Heart right ventricle (tissue), 16 donors: ENCODE measurements around the gene SBF2. TPM values are rescaled to one million over a fixed set of nuclear protein-coding genes. Genes with fewer than 3 reads are reported as not detected.

ENCODE experiments used
- ATAC-seq, 8 donors: fragments of 200-7000 bp; cut with Tn5 transposase; one replicate each; pipeline ENCODE4 v1.9.1; 2020; ENCODE audit warnings: mild to moderate bottlenecking in 8 of 8, moderate library complexity in 8 of 8, moderate number of reproducible peaks in 1 of 8
- DNase-seq, 2 donors: peaks; one replicate each; pipeline ENCODE4 v3.0.0-alpha.2; 2020
- H3K27ac ChIP-seq, 10 donors: fragments of 200-600 bp; sonication (generic) in 2 of 10; one replicate each; pipeline versions ENCODE4 v1.5.0 to v1.8.0; 2020 to 2022; ENCODE audit warnings: mild to moderate bottlenecking in 3 of 10
- H3K27me3 ChIP-seq, 7 donors: fragments of 200-600 bp; one replicate each; pipeline ENCODE4 v1.8.0; 2021 to 2022; ENCODE audit warnings: mild to moderate bottlenecking in 2 of 7
- H3K36me3 ChIP-seq, 9 donors: fragments of 200-600 bp; sonication (generic) in 1 of 9; one replicate each; pipeline versions ENCODE4 v1.5.0 to v1.8.0; 2020 to 2022; ENCODE audit warnings: mild to moderate bottlenecking in 2 of 9
- H3K4me1 ChIP-seq, 9 donors: fragments of 200-600 bp; sonication (generic) in 1 of 9; one replicate each; pipeline versions ENCODE4 v1.5.0 to v1.8.0; 2020 to 2022; ENCODE audit warnings: mild to moderate bottlenecking in 4 of 9
- H3K4me3 ChIP-seq, 10 donors: fragments of 200-600 bp; sonication (generic) in 2 of 10; one replicate each; pipeline versions ENCODE4 v1.5.0 to v1.8.0; 2020 to 2022; ENCODE audit warnings: mild to moderate bottlenecking in 7 of 10, moderate library complexity in 2 of 10
- H3K9me3 ChIP-seq, 11 donors: fragments of 200-600 bp in 10 of 11; sonication (generic) in 2 of 11; one replicate each; pipeline versions ENCODE4 v1.5.0 to v1.8.0; 2013 to 2022; ENCODE audit warnings: mild to moderate bottlenecking in 2 of 11, control low read depth in 1 of 11, moderate library complexity in 1 of 11
- CTCF ChIP-seq, 9 donors: fragments of 200-600 bp; sonication (generic) in 2 of 9; IDR thresholded peaks; one replicate each; pipeline versions ENCODE4 v1.5.0 to v1.8.0; 2021 to 2022; ENCODE audit warnings: antibody characterized with exemption in 9 of 9, mild to moderate bottlenecking in 5 of 9, moderate library complexity in 1 of 9
- WGBS, 2 donors: extraction: QIAGEN DNeasy Blood & Tissue Kit; methylation state at CpG; one replicate each; pipeline ENCODE4 v1.1.7; 2013; ENCODE audit warnings: inconsistent platforms in 1 of 2; 5-methylcytosine and 5-hydroxymethylcytosine counted together
- intact Hi-C, 10 donors: fragments of 100-400 bp; cut with DNase I; formaldehyde crosslinking; loops; one replicate each; pipeline versions ENCODE4 v1.11.1 to v1.14.2; 2022
- polyA plus RNA-seq, 2 donors: library from polyadenylated mRNA; stranded (reverse); fragments of 200-250 nt; gene quantifications; one replicate each; pipeline ENCODE4 v1.2.3, GENCODE V29; 2013
- total RNA-seq, 10 donors: library from RNA; stranded (reverse); fragmentation: NEBNext Ultra II Directional in 3 of 10; extraction: Animal tissue kit (Norgen Biotek cat#: 25700) in 3 of 10; gene quantifications; one replicate each; pipeline versions ENCODE4 v1.2.1 to v1.2.4, GENCODE V29; 2021 to 2023
- donor health status: Arrhythmogenic right ventricular cardiomyopathy.
- donor health status: ischemic (EF 13 %, LVEDD 7.1; RV severe dilation, severe dysfunction).
- donor health status: healthy with polysubstance abuse.
- donor health status: DM: no; HTN: yes; CAD: no.
- donor health status: DM: no; HTN: no; CAD: no.
- donor health status: ischemic (EF 25% LVEDD 6.9; RV normal size, moderate dysfunction).
- donor health status: ischemic (EF 25% LVEDD 5.7; RV mildly dilated, moderate dysfunction).
- donor health status: healthy.
- donor health status: DM: yes; HTN: yes; CAD: no.
- donor health status: Ischemic cardiomyopathy.
- donor health status: ischemic (EF 35%, LVEDD 5.7; RV mildly dilated, moderate dysfunction).
- donor health status: nonischemic (EF 11% LVEDD 7.7; RV severe dilation, severe dysfunction).
- donor health status: DM: yes; HTN: yes; CAD: no.
- donor health status: PGD.
- donor health status: ischemic (EF 29% LVEDD 5.4; RV normal size, mild dysfunction).
- donor health status: nonischemic (EF 23%, LVEDD 6.1; RV moderate dilation, normal function).

The SBF2 gene
- total and polyA plus RNA-seq, 12 donors = 8.9 to 27.1 (median 21.2) TPM

GRCh38 chr11:9796266-9796665, 497.8 kb downstream of the SBF2 start:
- Histone ChIP-seq H3K27me3 (no peaks in the 10 kb centered on the region), H3K9me3 (no peaks in the 10 kb centered on the region), H3K27ac (peak overlapping the region in 1 of 10 donors; percentile 8), H3K4me1 (peaks cover 0 to 9% (median 2%) of the 10 kb centered on the region in 9 donors), H3K4me3 (no peak overlapping the region), H3K36me3 (peaks cover 0 to 51% (median 0%) of the 10 kb centered on the region in 9 donors)
- DNase-seq (no peak), ATAC-seq (no peak)
- intact Hi-C loops = no loop called here
- no peak for TF ChIP-seq CTCF (IDR thresholded peaks at IDR 0.05)

- intact Hi-C loops = no loop called here
- peaks cover 0 to 12% (median 4%) of the 10 kb centered on the region in 9 donors for H3K4me1 ChIP-seq
- H3K36me3 ChIP-seq = peaks cover 0 to 84% (median 2%) of the 10 kb centered on the region in 9 donors
- H3K27me3 ChIP-seq = no peaks in the 10 kb centered on the region
- ATAC-seq (no peak), DNase-seq (no peak)
- no peak overlapping the region for H3K4me3 ChIP-seq
- H3K27ac ChIP-seq = no peak overlapping the region
- H3K9me3 ChIP-seq = no peaks in the 10 kb centered on the region
- 57 to 61% methylated on average over 3 of the region's 3 CpGs for WGBS, 2 donors
- TF ChIP-seq CTCF (IDR thresholded peaks at IDR 0.05) = no peak
These were observed 503.3 kb downstream of the SBF2 start for GRCh38 chr11:9790703-9791102.

GRCh38 chr11:9789910-9790309, 504.1 kb downstream of the SBF2 start:
- no peak overlapping the region for H3K27ac ChIP-seq
- 86 to 88% methylated on average over 3 of the region's 3 CpGs for WGBS, 2 donors
- H3K9me3 ChIP-seq = no peaks in the 10 kb centered on the region
- no peak for TF ChIP-seq CTCF (IDR thresholded peaks at IDR 0.05)
- DNase-seq (no peak), ATAC-seq (no peak)
- intact Hi-C loops = no loop called here
- H3K4me1 ChIP-seq = peaks cover 0 to 15% (median 4%) of the 10 kb centered on the region in 9 donors
- H3K4me3 ChIP-seq = no peak overlapping the region
- no peaks in the 10 kb centered on the region for H3K27me3 ChIP-seq
- peaks cover 0 to 84% (median 6%) of the 10 kb centered on the region in 9 donors for H3K36me3 ChIP-seq

- Histone ChIP-seq H3K4me3 (no peak overlapping the region), H3K36me3 (peaks cover 0 to 86% (median 9%) of the 10 kb centered on the region in 9 donors), H3K27me3 (no peaks in the 10 kb centered on the region), H3K4me1 (peaks cover 0 to 30% (median 12%) of the 10 kb centered on the region in 9 donors), H3K27ac (peak overlapping the region in 4 of 10 donors; percentile 15 to 53 (median 30)), H3K9me3 (no peaks in the 10 kb centered on the region)
- intact Hi-C loops = no loop called here
- ATAC-seq (peak in 6 of 8 donors; percentile 20 to 77 (median 43)), DNase-seq (no peak)
- no peak for TF ChIP-seq CTCF (IDR thresholded peaks at IDR 0.05)
- WGBS, 2 donors = 79 to 85% methylated on average over 3 of the region's 3 CpGs
These were observed 506.0 kb downstream of the SBF2 start for GRCh38 chr11:9787981-9788521.
